ENCODE measurements around the gene EFCAB13. TPM values are rescaled to one million over a fixed set of nuclear protein-coding genes. Genes with fewer than 3 reads are reported as not detected.

The EFCAB13 gene
- total and polyA plus RNA-seq, 2 donors from 2014 or later: 2.2 to 18.8 TPM

DNA sequence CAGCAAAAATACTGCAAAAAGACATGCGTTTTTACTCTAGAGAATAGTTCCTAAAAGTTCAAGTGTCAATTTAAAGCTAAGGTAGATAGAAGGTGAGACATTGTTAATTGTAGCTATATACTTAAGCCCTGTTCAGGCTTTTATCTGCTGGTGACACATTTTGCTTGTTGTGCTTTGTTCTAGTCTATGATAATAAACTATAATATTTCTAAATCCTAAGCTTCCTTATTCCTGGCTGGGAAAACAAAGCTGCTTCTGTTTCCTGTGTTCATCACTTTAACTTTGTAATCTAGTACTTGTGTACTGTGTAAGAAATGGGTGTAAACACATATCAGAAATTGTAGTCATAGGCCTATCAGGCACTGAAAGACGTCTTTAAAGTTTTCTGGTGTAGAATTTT is 77.3 kb downstream of the EFCAB13 start:
- Histone ChIP-seq H3K4me3 (ENCODE audit: low read length in 3 of 3) (no peak overlapping the region), H3K36me3 (ENCODE audit: control insufficient read depth in 2 of 3, insufficient read depth in 3 of 3, low read length in 3 of 3) (no peaks in the 10 kb centered on the region), H3K27ac (ENCODE audit: low read depth in 2 of 2, low read length in 2 of 2) (no peak overlapping the region), H3K9ac (ENCODE audit: low read length in 3 of 3) (no peak overlapping the region), H3K4me1 (ENCODE audit: control insufficient read depth in 2 of 3, insufficient read depth in 2 of 3, low read depth in 1 of 3, low read length in 3 of 3) (no peaks in the 10 kb centered on the region), H3K9me3 (ENCODE audit: control insufficient read depth in 2 of 3, insufficient read depth in 1 of 3, low read length in 3 of 3) (no peaks in the 10 kb centered on the region), H3K27me3 (ENCODE audit: control insufficient read depth, insufficient read depth, low read length) (no peaks in the 10 kb centered on the region)
- DNase-seq (no peak), FAIRE-seq (no peak)
- intact Hi-C loops (cut with DNase I): no loop called here
- no peak for TF ChIP-seq CTCF (IDR thresholded peaks at IDR 0.05; ENCODE audit: borderline replicate concordance, extremely low read depth, insufficient read depth)

- FAIRE-seq (no peak), DNase-seq (no peak)
- TF ChIP-seq CTCF (IDR thresholded peaks at IDR 0.05; ENCODE audit: borderline replicate concordance, extremely low read depth, insufficient read depth): no peak
- Histone ChIP-seq H3K27me3 (ENCODE audit: control insufficient read depth, insufficient read depth, low read length) (no peaks in the 10 kb centered on the region), H3K27ac (ENCODE audit: low read depth in 2 of 2, low read length in 2 of 2) (no peak overlapping the region), H3K9ac (ENCODE audit: low read length in 3 of 3) (no peak overlapping the region), H3K36me3 (ENCODE audit: control insufficient read depth in 2 of 3, insufficient read depth in 3 of 3, low read length in 3 of 3) (no peaks in the 10 kb centered on the region), H3K4me1 (ENCODE audit: control insufficient read depth in 2 of 3, insufficient read depth in 2 of 3, low read depth in 1 of 3, low read length in 3 of 3) (no peaks in the 10 kb centered on the region), H3K9me3 (ENCODE audit: control insufficient read depth in 2 of 3, insufficient read depth in 1 of 3, low read length in 3 of 3) (no peaks in the 10 kb centered on the region), H3K4me3 (ENCODE audit: low read length in 3 of 3) (no peak overlapping the region)
- intact Hi-C loops (cut with DNase I): no loop called here
Measured at GRCh38 chr17:47404006-47404405, 80.3 kb downstream of the EFCAB13 start.

DNA sequence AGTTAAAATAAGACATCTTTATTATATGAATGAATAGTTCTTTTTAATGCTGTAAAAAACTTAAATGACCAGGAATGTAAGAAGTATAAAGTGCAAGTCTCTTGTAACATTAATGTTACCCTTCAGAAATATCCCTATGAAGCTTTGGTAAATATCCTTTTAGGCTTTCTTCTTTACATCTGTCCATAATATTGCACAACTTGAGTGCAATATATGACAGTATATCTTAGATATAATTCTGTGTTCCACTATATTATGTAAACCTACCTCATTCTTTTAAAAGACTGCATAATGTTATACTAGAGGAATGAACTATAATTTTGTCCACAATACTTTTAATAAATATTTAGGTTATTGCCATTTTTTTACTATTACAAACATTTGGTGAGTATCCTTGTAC is 81.1 kb downstream of the EFCAB13 start:
- H3K36me3 ChIP-seq (ENCODE audit: control insufficient read depth in 2 of 3, insufficient read depth in 3 of 3, low read length in 3 of 3): no peaks in the 10 kb centered on the region
- H3K9ac ChIP-seq (ENCODE audit: low read length in 3 of 3): no peak overlapping the region
- no peak for TF ChIP-seq CTCF (IDR thresholded peaks at IDR 0.05; ENCODE audit: borderline replicate concordance, extremely low read depth, insufficient read depth)
- no peaks in the 10 kb centered on the region for H3K27me3 ChIP-seq (ENCODE audit: control insufficient read depth, insufficient read depth, low read length)
- DNase-seq: no peak
- H3K9me3 ChIP-seq (ENCODE audit: control insufficient read depth in 2 of 3, insufficient read depth in 1 of 3, low read length in 3 of 3): no peaks in the 10 kb centered on the region
- intact Hi-C loops (cut with DNase I): no loop called here
- H3K27ac ChIP-seq (ENCODE audit: low read depth in 2 of 2, low read length in 2 of 2): no peak overlapping the region
- no peak for FAIRE-seq
- no peak overlapping the region for H3K4me3 ChIP-seq (ENCODE audit: low read length in 3 of 3)
- H3K4me1 ChIP-seq (ENCODE audit: control insufficient read depth in 2 of 3, insufficient read depth in 2 of 3, low read depth in 1 of 3, low read length in 3 of 3): no peaks in the 10 kb centered on the region

- H3K36me3 ChIP-seq (ENCODE audit: control insufficient read depth in 2 of 3, insufficient read depth in 3 of 3, low read length in 3 of 3): no peaks in the 10 kb centered on the region
- H3K9me3 ChIP-seq (ENCODE audit: control insufficient read depth in 2 of 3, insufficient read depth in 1 of 3, low read length in 3 of 3): no peaks in the 10 kb centered on the region
- no peak for FAIRE-seq
- no peak overlapping the region for H3K4me3 ChIP-seq (ENCODE audit: low read length in 3 of 3)
- H3K27ac ChIP-seq (ENCODE audit: low read depth in 2 of 2, low read length in 2 of 2): no peak overlapping the region
- H3K9ac ChIP-seq (ENCODE audit: low read length in 3 of 3): no peak overlapping the region
- no peaks in the 10 kb centered on the region for H3K27me3 ChIP-seq (ENCODE audit: control insufficient read depth, insufficient read depth, low read length)
- intact Hi-C loops (cut with DNase I): no loop called here
- H3K4me1 ChIP-seq (ENCODE audit: control insufficient read depth in 2 of 3, insufficient read depth in 2 of 3, low read depth in 1 of 3, low read length in 3 of 3): no peaks in the 10 kb centered on the region
- DNase-seq: no peak
- no peak for TF ChIP-seq CTCF (IDR thresholded peaks at IDR 0.05; ENCODE audit: borderline replicate concordance, extremely low read depth, insufficient read depth)
Measured at GRCh38 chr17:47413872-47414271, 90.1 kb downstream of the EFCAB13 start.

All from kidney (tissue), 14 donors.